ENCODE measurements around the gene TAS2R43.
"Not testable (repeated sequence)": the region's sequence is repeated elsewhere in the genome, so short reads cannot be mapped to it uniquely, and the experiment has no call there.

Gene TAS2R43

GRCh38 chr12:11055306-11055705 lies 36.8 kb downstream of the TAS2R43 start:
- TF ChIP-seq, protein P1, sequence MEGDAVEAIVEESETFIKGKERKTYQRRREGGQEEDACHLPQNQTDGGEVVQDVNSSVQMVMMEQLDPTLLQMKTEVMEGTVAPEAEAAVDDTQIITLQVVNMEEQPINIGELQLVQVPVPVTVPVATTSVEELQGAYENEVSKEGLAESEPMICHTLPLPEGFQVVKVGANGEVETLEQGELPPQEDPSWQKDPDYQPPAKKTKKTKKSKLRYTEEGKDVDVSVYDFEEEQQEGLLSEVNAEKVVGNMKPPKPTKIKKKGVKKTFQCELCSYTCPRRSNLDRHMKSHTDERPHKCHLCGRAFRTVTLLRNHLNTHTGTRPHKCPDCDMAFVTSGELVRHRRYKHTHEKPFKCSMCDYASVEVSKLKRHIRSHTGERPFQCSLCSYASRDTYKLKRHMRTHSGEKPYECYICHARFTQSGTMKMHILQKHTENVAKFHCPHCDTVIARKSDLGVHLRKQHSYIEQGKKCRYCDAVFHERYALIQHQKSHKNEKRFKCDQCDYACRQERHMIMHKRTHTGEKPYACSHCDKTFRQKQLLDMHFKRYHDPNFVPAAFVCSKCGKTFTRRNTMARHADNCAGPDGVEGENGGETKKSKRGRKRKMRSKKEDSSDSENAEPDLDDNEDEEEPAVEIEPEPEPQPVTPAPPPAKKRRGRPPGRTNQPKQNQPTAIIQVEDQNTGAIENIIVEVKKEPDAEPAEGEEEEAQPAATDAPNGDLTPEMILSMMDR (IDR thresholded peaks at IDR 0.05; ENCODE audit: insufficient read depth, low read length, poor library complexity, severe bottlenecking): no peak
- Histone ChIP-seq H3K4me3 (replicated peaks; ENCODE audit: low read depth, low read length) (no peak overlapping the region), H3K27me3 (replicated peaks; ENCODE audit: control insufficient read depth, insufficient read depth, low read length) (no peaks in the 10 kb centered on the region), H3K36me3 (ENCODE audit: control insufficient read depth, insufficient read depth, low read length) (no peaks in the 10 kb centered on the region)
- DNase-seq (ENCODE audit: extremely low read depth, insufficient read length): no peak

DNA sequence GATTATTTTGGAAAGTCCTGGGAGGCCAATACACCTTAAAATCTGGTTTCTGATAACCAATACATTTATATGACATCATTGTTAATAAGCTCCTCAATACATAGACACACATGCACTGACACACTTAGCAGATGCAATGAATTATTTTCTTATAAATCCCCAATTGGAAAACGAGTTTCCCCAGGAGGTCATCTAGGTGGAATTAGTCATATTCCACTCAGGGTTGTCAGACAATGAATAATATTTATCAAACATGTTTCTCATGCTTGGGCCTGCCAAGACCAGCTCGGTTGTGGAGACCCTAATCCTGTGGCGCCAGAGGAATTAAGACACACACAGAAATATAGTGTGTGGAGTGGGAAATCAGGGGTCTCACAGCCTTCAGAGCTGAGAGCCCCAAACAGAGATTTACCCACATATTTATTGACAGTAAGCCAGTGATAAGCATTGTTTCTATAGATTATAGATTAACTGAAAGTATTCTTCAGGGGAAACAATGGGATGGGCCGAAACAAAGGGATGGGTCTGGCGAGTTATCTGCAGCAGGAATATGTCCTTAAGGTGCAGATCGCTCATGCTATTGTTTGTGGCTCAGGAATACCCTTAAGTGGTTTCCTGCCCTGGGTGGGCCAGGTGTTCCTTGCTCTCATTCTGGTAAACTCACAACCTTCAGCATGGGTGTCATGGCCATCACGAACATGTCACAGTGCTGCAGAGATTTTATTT lies 42.1 kb downstream of the TAS2R43 start:
- not testable (repeated sequence) for H3K4me3 ChIP-seq (replicated peaks; ENCODE audit: low read depth, low read length); H3K27me3 ChIP-seq (replicated peaks; ENCODE audit: control insufficient read depth, insufficient read depth, low read length); DNase-seq (ENCODE audit: extremely low read depth, insufficient read length); H3K36me3 ChIP-seq (ENCODE audit: control insufficient read depth, insufficient read depth, low read length)

DNA sequence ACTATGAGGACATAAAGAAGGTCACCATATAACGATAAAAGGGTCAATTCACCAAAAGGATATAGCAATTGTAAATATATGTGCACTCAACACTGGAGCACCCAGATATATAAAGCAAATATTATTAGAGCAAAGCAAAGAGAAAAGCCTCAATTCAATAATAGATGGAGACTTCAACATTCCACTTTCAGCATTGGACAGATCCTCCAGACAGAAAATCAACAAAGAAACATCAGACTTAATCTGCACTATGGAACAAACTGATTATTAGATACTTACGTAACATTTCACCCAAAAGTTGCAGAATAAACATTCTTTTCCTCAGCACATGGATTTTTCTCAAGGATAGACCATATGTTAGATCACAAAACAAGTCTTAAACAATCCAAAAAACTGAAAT lies 50.7 kb downstream of the TAS2R43 start:
- not testable (repeated sequence) for DNase-seq (ENCODE audit: extremely low read depth, insufficient read length); H3K27me3 ChIP-seq (replicated peaks; ENCODE audit: control insufficient read depth, insufficient read depth, low read length); H3K36me3 ChIP-seq (ENCODE audit: control insufficient read depth, insufficient read depth, low read length); H3K4me3 ChIP-seq (replicated peaks; ENCODE audit: low read depth, low read length)

All from GM06990 (cell line).